ENCODE results near the gene GULP1.

The GULP1 gene

DNA sequence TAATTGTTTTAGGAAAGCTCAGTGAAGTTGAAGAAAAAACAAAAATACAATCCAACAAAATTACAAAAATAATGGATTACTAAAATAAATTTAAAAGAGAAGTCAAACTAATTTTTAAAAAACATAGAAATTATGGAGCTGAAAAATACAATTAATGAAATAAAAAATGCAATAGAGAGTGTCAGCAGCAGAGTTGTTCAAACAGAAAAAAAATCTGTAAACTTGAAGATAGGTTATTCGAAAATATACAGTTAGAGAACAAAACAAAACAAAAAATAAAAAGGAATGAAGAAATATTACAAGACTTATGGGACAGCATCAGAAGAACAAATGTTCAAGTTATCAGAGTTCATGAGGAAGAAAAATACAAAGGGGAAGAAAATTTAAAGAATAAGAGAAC is 114.7 kb downstream of the GULP1 start:
- in situ Hi-C loops (cut with HindIII; ENCODE audit: low sequenced_read_pairs), result no loop called here
- no peak for DNase-seq (ENCODE audit: low read depth, low spot score)
- TF ChIP-seq, protein P1, sequence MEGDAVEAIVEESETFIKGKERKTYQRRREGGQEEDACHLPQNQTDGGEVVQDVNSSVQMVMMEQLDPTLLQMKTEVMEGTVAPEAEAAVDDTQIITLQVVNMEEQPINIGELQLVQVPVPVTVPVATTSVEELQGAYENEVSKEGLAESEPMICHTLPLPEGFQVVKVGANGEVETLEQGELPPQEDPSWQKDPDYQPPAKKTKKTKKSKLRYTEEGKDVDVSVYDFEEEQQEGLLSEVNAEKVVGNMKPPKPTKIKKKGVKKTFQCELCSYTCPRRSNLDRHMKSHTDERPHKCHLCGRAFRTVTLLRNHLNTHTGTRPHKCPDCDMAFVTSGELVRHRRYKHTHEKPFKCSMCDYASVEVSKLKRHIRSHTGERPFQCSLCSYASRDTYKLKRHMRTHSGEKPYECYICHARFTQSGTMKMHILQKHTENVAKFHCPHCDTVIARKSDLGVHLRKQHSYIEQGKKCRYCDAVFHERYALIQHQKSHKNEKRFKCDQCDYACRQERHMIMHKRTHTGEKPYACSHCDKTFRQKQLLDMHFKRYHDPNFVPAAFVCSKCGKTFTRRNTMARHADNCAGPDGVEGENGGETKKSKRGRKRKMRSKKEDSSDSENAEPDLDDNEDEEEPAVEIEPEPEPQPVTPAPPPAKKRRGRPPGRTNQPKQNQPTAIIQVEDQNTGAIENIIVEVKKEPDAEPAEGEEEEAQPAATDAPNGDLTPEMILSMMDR (IDR thresholded peaks at IDR 0.05; ENCODE audit: low read depth, low read length), result no peak
- H3K4me3 ChIP-seq (ENCODE audit: low read depth, low read length), result no peak overlapping the region

DNA sequence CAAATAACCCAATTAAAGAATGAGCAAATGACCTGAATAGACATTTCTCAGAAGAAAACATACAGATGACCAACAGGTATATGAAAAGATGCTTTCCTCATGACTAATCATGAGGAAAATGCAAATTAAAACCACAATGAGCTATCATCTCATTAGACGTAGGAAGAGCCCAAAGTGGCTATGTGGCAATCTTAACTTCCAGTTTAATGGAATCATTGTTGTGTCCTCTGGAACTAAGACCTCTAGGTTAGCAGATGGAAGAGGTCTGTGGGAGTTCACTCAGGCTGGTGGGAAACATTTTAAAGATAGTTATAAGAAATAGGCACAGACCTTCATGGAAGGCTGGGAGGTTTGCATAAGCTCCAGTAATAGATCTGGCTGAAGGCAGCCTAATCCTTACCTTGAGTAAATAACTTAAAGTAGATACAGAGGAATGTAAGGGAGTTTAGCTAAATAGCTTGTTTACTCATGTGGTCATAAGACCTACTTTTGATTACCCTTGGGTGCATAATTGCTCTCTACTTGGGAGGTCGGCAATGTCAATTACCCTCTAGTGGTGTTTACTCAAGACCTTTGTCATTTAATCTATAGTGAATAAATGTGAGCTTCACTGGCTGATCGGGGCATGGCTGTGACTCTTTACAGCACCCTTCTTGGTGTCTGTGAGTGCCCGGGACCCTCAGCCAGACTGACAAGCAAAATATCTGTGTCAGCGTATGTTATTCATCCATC is 119.0 kb downstream of the GULP1 start:
- TF ChIP-seq, protein P1 (IDR thresholded peaks at IDR 0.05; ENCODE audit: low read depth, low read length), result no peak
- DNase-seq (ENCODE audit: low read depth, low spot score), result peak; percentile 35
- H3K4me3 ChIP-seq (ENCODE audit: low read depth, low read length), result no peak overlapping the region
- in situ Hi-C loops (cut with HindIII; ENCODE audit: low sequenced_read_pairs), result no loop called here

- TF ChIP-seq, protein P1 (IDR thresholded peaks at IDR 0.05; ENCODE audit: low read depth, low read length), result no peak
- DNase-seq (ENCODE audit: low read depth, low spot score), result no peak
- in situ Hi-C loops (cut with HindIII; ENCODE audit: low sequenced_read_pairs), result no loop called here
- no peak overlapping the region for H3K4me3 ChIP-seq (ENCODE audit: low read depth, low read length)
Observed at GRCh38 chr2:188412190-188412589, 120.5 kb downstream of the GULP1 start.

- DNase-seq (ENCODE audit: low read depth, low spot score), result peak; percentile 53
- TF ChIP-seq, protein P1 (IDR thresholded peaks at IDR 0.05; ENCODE audit: low read depth, low read length), result no peak
- no peak overlapping the region for H3K4me3 ChIP-seq (ENCODE audit: low read depth, low read length)
- in situ Hi-C loops (cut with HindIII; ENCODE audit: low sequenced_read_pairs), result no loop called here
Observed at GRCh38 chr2:188414411-188414810, 122.7 kb downstream of the GULP1 start.

DNA sequence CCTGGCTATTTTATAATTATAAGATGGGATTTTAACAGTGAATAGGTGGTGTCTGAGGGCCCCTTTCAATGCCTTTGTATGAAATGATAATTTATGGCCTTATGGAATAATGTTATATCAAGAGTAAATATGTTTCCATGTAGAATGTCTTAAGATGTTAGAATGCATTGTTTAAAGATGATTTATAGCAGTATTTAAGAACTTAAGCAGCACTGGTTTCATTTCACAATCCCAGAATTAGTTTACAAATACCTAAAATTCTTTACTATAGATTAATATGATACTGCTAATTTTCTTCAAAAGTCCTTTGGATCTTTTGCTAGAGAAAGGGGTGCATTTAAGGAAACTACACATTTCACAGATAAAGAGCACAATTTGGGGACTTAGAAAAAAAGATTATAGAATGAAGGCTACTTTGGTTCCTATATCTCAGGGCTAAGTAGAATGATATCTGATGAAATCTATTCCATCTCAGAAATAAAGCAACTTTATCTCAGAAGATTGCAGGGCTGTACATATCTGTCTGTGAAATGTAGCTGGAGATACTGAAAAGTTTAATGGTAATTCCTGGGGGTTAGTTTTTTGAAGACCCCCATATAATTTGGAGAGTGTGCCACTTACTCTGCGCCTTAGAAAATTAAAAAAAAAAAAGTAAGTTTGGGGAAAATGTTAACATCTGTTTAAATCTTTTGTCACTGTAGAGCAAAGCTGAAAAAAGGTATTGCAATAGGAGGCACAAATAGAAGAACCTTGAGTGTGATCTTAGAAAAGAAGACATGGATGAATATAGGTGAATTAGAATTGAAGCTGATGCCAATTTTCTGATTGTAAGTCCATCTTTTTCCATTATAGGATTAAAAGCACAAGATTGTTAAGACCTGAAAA is 123.4 kb downstream of the GULP1 start:
- H3K4me3 ChIP-seq (ENCODE audit: low read depth, low read length), result no peak overlapping the region
- in situ Hi-C loops (cut with HindIII; ENCODE audit: low sequenced_read_pairs), result no loop called here
- TF ChIP-seq, protein P1 (IDR thresholded peaks at IDR 0.05; ENCODE audit: low read depth, low read length), result no peak
- no peak for DNase-seq (ENCODE audit: low read depth, low spot score)

- in situ Hi-C loops (cut with HindIII; ENCODE audit: low sequenced_read_pairs), result no loop called here
- no peak overlapping the region for H3K4me3 ChIP-seq (ENCODE audit: low read depth, low read length)
- TF ChIP-seq, protein P1 (IDR thresholded peaks at IDR 0.05; ENCODE audit: low read depth, low read length), result no peak
- DNase-seq (ENCODE audit: low read depth, low spot score), result no peak
Observed at GRCh38 chr2:188415754-188416083, 124.0 kb downstream of the GULP1 start.
